Transverse colon (tissue), 4 donors: ENCODE data around the gene SIPA1L3. TPM values are rescaled to one million over a fixed set of nuclear protein-coding genes. Genes with fewer than 3 reads are reported as not detected.
"Not testable (repeated sequence)": the region's sequence is repeated elsewhere in the genome, so short reads cannot be mapped to it uniquely, and the experiment has no call there.

Experiments used
- DNase-seq: peaks from one replicate; pipeline ENCODE4 v3.0.0-alpha.2; 2019
- H3K27ac ChIP-seq, 4 donors: fragments of 200-600 bp; sonication (generic); 2 replicates each; pipeline ENCODE4 v1.5.1; 2016 to 2018; ENCODE audit warnings: inconsistent platforms in 4 of 4
- H3K27me3 ChIP-seq: fragments of 200-600 bp; sonication (generic); 2 replicates; pipeline ENCODE4 v1.5.1; 2017; ENCODE audit warnings: inconsistent platforms
- H3K36me3 ChIP-seq, 4 donors: fragments of 200-600 bp; sonication (generic); 2 replicates each; pipeline ENCODE4 v1.5.1; 2017 to 2019; ENCODE audit warnings: inconsistent platforms in 4 of 4
- H3K4me1 ChIP-seq, 4 donors: fragments of 200-600 bp; sonication (generic); 2 replicates each; pipeline ENCODE4 v1.5.1; 2017 to 2020; ENCODE audit warnings: inconsistent platforms in 4 of 4
- H3K4me3 ChIP-seq, 4 donors: fragments of 200-600 bp; sonication (generic); 1 replicate in 1 of 4; 2 replicates in 3 of 4; pipeline versions ENCODE4 v1.5.1 to v1.6.1; 2017 to 2019; ENCODE audit warnings: inconsistent platforms in 4 of 4
- H3K9me3 ChIP-seq, 2 donors: fragments of 200-600 bp; sonication (generic); 2 replicates each; pipeline ENCODE4 v1.5.1; 2017 to 2019; ENCODE audit warnings: inconsistent platforms in 2 of 2
- EP300 ChIP-seq: sonication (generic); formaldehyde crosslinking; IDR thresholded peaks from one replicate; pipeline ENCODE4 v1.6.1; 2017; ENCODE audit warnings: antibody characterized with exemption, low read depth
- POLR2A ChIP-seq: fragments of 450-650 bp; IDR thresholded peaks from one replicate; pipeline ENCODE4 v1.6.1; 2016; ENCODE audit warnings: antibody characterized with exemption, mild to moderate bottlenecking, moderate library complexity
- POLR2AphosphoS5 ChIP-seq, 3 donors: sonication (generic); formaldehyde crosslinking; IDR thresholded peaks; one replicate each; pipeline ENCODE4 v1.6.1; 2016; ENCODE audit warnings: antibody characterized with exemption in 3 of 3
- WGBS, 2 donors: methylation state at CpG; one replicate each; pipeline ENCODE4 v1.1.5; 2018; ENCODE audit warnings: low coverage in 1 of 2; 5-methylcytosine and 5-hydroxymethylcytosine counted together
- in situ Hi-C, 4 donors: fragments of 200-750 bp; cut with MboI; loops; one replicate each; pipeline versions ENCODE4 v1.15.0 to v1.15.1; 2017; ENCODE audit warnings: low sequenced_read_pairs in 3 of 4, low pct_ligation_motif_present in 1 of 4, low pct_unique_long_range_greater_than_20kb in 1 of 4
- intact Hi-C: fragments of 100-400 bp; cut with DNase I; formaldehyde crosslinking; loops from one replicate; pipeline ENCODE4 v1.15.1; 2023; ENCODE audit warnings: low total_unique reads
- total RNA-seq, 4 donors: library from RNA; depleted of rRNA; stranded (reverse); fragments of >200 nt; gene quantifications; one replicate each; pipeline ENCODE4 v1.1.0, GENCODE V29; 2016
- TF ChIP-seq, protein P1 (sequence below), 5 experiments: fragments of 200-600 bp in 3 of 5; fragments of 450-650 bp in 2 of 5; sonication (generic) in 3 of 5; IDR thresholded peaks; 1 replicate in 2 of 5; 2 replicates in 3 of 5; pipeline ENCODE4 v1.5.1; 2016 to 2017; ENCODE audit warnings: antibody characterized with exemption in 5 of 5, inconsistent platforms in 3 of 5, mild to moderate bottlenecking in 2 of 5, moderate library complexity in 1 of 5

Gene SIPA1L3
- total RNA-seq, 4 donors from 2014 or later, result 191 to 284 (median 231) TPM

DNA sequence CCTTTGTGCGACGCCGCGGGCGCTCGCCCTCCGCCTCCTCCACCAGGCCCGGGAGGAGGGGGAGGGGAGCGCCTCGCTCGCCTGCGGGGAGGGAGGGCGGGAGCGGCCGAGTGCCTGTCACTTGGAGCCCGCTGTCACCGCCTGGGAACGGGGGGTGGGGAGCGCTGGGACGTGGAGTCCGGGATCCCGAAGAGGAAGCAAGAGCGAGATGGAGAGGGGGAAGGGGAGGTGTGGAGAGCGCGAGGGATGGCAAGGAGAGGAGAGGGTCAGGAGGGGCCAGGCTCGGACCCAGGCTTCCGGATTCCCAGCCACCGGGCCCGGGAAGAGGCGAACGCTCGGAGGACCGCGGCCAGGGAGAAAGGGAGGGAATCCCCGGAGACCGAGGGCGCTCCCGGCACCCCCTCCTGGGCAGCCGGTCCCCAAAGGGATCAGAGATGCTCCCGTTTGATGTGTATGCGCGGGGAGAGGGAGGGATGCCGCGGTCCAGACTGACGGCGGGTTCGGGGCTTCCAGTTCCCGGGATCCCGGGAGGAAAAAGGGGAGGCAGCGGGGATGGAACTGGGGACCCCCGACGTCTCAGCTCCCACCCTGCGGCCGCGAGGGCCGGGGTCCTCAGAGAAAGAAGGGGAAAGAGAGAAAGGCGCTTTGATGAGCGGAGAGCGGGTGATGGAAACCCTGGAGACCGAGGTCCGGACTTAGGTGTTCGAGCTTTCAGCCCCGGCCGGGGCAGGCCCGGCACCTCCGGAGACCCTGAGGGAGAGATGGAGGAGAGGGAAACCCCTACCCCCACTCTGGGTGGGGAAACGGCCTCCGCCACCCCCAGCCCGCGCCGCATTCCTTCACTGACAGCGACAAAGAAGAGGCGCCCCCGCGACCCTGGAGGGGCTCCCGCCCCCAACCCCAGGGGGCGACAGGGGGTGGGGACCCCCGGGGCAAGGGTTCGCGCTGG, 321.8 kb downstream of the SIPA1L3 start:
- 4% methylated on average over 59 of the region's 80 CpGs; no CpG with 5 or more reads in 1 of the 2 donors for WGBS, 2 donors

DNA sequence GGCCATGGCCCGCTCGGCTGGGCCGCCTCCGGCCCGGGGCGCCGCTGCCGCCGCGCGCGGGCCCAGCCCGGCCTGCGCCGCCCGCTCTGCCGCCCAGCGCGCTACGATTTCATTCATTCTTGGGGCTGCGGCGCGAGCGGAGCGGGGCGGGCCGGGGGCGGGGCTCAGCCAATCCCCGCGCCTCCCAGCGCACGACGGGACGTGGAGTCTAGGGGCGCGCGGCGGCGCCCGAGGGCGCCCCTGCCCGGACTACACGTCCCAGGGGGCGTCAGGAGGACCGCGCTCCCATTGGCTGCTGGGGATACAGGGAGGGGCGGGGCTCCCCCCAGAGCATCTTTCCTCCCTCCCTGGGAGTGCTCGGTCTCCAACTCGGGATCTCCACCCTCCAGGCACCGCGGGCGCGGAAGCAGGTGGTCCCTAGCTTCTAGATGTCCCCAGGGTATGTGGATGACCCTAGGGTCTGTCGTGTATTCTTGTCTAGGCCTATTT, 322.6 kb downstream of the SIPA1L3 start:
- Histone ChIP-seq H3K27ac (no peak overlapping the region), H3K36me3 (no peaks in the 10 kb centered on the region), H3K4me1 (peaks cover 11 to 14% (median 14%) of the 10 kb centered on the region in 4 donors), H3K4me3 (peak overlapping the region in 1 of 4 donors; percentile 17), H3K9me3 (no peaks in the 10 kb centered on the region), H3K27me3 (peaks cover 87% of the 10 kb centered on the region)
- peak; percentile 35 for DNase-seq
- TF ChIP-seq POLR2AphosphoS5 (IDR thresholded peaks at IDR 0.05) (no peak), POLR2A (no peak), EP300 (no peak)
- TF ChIP-seq, protein P1, sequence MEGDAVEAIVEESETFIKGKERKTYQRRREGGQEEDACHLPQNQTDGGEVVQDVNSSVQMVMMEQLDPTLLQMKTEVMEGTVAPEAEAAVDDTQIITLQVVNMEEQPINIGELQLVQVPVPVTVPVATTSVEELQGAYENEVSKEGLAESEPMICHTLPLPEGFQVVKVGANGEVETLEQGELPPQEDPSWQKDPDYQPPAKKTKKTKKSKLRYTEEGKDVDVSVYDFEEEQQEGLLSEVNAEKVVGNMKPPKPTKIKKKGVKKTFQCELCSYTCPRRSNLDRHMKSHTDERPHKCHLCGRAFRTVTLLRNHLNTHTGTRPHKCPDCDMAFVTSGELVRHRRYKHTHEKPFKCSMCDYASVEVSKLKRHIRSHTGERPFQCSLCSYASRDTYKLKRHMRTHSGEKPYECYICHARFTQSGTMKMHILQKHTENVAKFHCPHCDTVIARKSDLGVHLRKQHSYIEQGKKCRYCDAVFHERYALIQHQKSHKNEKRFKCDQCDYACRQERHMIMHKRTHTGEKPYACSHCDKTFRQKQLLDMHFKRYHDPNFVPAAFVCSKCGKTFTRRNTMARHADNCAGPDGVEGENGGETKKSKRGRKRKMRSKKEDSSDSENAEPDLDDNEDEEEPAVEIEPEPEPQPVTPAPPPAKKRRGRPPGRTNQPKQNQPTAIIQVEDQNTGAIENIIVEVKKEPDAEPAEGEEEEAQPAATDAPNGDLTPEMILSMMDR (IDR thresholded peaks at IDR 0.05), result no peak
- intact Hi-C loops, result no loop called here
- 1% methylated on average over 11 of the region's 54 CpGs; no CpG with 5 or more reads in 1 of the 2 donors for WGBS, 2 donors
- in situ Hi-C loops, result loop anchor here in 1 of 4 donors (25.0 kb wide), 1 partner anchor 342 kb away; no protein-coding TSS in a partner anchor

More for the DNA sequence above, 321.8 kb downstream of the SIPA1L3 start:
- H3K27me3 ChIP-seq, result peaks cover 95% of the 10 kb centered on the region
- H3K4me3 ChIP-seq, result peak overlapping the region in 2 of 4 donors; percentile 6 to 17
- in situ Hi-C loops, result loop anchor here in 1 of 4 donors (25.0 kb wide), 1 partner anchor 341 kb away; no protein-coding TSS in a partner anchor
- DNase-seq, result no peak
- peaks cover 16 to 23% (median 21%) of the 10 kb centered on the region in 4 donors for H3K4me1 ChIP-seq
- intact Hi-C loops, result no loop called here
- H3K36me3 ChIP-seq, result no peaks in the 10 kb centered on the region
- H3K9me3 ChIP-seq, result no peaks in the 10 kb centered on the region
- no peak overlapping the region for H3K27ac ChIP-seq
- TF ChIP-seq, protein P1 (IDR thresholded peaks at IDR 0.05), result no peak
- TF ChIP-seq POLR2A (no peak), EP300 (no peak), POLR2AphosphoS5 (IDR thresholded peaks at IDR 0.05) (no peak)

DNA sequence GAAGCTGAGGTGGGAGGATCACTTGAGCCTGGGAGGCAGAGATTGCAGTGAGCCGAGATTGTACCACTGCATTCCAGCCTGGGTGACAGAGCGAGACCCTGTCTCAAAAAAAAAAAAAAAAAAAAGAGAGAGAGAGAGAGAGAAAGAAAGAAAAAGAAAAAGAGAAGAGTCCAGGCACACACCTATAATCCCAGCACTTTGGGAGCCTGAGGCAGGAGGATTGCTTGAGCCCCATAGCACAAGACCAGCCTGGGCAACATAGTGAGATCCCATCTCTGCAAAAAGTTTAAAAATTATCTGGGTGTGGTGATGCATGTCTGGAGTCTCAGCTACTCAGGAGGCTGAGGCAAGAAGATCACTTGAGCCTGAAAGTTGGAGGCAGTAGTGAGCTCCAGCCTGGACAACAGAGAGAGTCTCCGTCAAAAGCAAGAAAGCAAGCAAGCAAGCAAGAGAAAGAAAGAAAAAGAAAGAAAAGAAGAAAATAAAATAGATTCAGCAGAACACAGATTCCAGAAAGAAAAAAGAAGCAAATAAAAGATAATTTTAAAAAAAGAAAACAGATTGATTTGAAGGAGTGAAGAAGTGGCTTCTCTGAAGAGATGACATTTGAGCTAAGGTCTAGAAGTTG, 323.6 kb downstream of the SIPA1L3 start:
- H3K27ac ChIP-seq, DNase-seq, H3K36me3 ChIP-seq, H3K9me3 ChIP-seq, intact Hi-C loops, H3K4me3 ChIP-seq: not testable (repeated sequence)
- Histone ChIP-seq H3K4me1 (peaks cover 11 to 14% (median 14%) of the 10 kb centered on the region in 4 donors), H3K27me3 (peaks cover 80% of the 10 kb centered on the region)
- in situ Hi-C loops, result loop anchor here in 1 of 4 donors (25.0 kb wide), 1 partner anchor 343 kb away; no protein-coding TSS in a partner anchor
- WGBS, 2 donors, result 60 to 89% methylated on average over 1 to 3 of the region's 3 CpGs

GRCh38 chr19:38231918-38232317, 324.9 kb downstream of the SIPA1L3 start:
- H3K9me3 ChIP-seq, result no peaks in the 10 kb centered on the region
- H3K27me3 ChIP-seq, result peaks cover 67% of the 10 kb centered on the region
- no peak overlapping the region for H3K27ac ChIP-seq
- 71 to 85% methylated on average over 5 to 7 of the region's 7 CpGs for WGBS, 2 donors
- H3K4me1 ChIP-seq, result peaks cover 11 to 14% (median 14%) of the 10 kb centered on the region in 4 donors
- H3K4me3 ChIP-seq, result no peak overlapping the region
- intact Hi-C loops, result no loop called here
- in situ Hi-C loops, result loop anchor here in 1 of 4 donors (25.0 kb wide), 1 partner anchor 345 kb away; no protein-coding TSS in a partner anchor
- TF ChIP-seq POLR2A, result no peak
- TF ChIP-seq, protein P1 (IDR thresholded peaks at IDR 0.05), result no peak
- no peak for TF ChIP-seq EP300
- TF ChIP-seq POLR2AphosphoS5 (IDR thresholded peaks at IDR 0.05), result no peak
- H3K36me3 ChIP-seq, result no peaks in the 10 kb centered on the region
- no peak for DNase-seq
